Stimulated activated CD8-positive, alpha-beta memory T cell treated with anti-CD3 and anti-CD28 coated beads, Interleukin-4, amount 100 ng/mL, for 4 hours (primary cell): ENCODE data around the gene VAV2.
A peak's percentile ranks its signal among the peaks of the same experiment; 100 is the strongest.

Source experiments
- DNase-seq, 2 donors: peaks; one replicate each; pipeline ENCODE4 v3.0.0-alpha.2; 2020; ENCODE audit warnings: low read depth in 2 of 2, low spot score in 1 of 2

VAV2 gene

DNA sequence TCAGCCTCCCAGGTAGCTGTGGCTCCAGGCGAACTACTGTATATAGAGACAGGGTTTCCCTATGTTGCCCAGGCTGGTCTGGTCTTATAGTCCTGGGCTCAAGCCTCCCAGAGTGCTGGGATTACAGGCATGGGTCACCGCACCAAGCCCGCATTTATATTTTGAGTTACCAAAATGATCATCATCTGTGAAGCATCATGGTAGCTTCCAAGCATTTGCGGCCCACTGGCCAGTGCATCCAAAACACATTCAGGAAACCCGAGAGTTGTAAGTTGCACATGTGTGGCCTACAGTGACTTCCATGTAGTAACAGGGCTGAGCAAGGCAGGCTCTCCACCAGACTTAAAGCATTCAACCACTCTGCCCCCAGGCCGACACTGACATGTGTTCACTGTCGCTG lies 35.4 kb upstream of the VAV2 start:
- DNase-seq, result no peak

DNA sequence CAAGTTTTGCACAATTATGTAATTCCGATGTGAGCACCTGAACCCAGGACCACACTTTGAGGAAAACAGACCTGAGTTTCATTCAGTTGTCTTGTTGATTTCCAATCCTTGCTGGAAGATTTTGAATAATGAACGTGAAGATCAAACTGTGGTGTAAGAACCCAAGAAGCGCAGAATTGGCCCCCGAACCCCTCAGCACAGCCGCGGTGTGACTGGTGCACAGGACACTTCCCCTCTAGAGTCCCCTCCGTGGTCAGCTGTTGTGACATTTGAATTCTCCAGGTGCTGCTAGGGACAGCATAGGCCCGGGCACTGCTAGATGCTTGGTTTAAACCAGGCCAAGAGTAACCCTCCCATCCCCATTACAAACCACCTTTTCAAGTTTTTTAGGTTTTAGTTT lies 34.9 kb upstream of the VAV2 start:
- DNase-seq, result no peak

DNA sequence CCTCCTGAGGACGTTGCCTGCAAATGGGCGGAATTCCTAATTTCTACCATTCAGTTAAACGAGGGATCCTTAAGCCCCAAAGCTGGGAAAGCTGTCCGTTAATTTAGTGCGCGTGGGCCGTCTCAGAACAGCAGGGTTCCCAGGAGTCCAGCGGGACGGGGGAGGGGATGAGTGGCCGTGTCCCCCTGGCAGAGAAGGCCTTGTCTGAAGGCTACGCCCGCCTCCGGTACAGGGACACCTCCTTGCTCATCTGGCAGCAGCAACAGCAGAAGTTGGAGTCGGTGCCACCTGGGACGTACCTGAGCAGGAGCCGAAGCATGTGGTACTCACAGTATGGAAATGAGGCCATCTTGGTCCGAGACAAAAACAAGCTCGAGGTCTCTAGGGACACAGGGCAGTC lies 34.5 kb upstream of the VAV2 start:
- no peak for DNase-seq

DNA sequence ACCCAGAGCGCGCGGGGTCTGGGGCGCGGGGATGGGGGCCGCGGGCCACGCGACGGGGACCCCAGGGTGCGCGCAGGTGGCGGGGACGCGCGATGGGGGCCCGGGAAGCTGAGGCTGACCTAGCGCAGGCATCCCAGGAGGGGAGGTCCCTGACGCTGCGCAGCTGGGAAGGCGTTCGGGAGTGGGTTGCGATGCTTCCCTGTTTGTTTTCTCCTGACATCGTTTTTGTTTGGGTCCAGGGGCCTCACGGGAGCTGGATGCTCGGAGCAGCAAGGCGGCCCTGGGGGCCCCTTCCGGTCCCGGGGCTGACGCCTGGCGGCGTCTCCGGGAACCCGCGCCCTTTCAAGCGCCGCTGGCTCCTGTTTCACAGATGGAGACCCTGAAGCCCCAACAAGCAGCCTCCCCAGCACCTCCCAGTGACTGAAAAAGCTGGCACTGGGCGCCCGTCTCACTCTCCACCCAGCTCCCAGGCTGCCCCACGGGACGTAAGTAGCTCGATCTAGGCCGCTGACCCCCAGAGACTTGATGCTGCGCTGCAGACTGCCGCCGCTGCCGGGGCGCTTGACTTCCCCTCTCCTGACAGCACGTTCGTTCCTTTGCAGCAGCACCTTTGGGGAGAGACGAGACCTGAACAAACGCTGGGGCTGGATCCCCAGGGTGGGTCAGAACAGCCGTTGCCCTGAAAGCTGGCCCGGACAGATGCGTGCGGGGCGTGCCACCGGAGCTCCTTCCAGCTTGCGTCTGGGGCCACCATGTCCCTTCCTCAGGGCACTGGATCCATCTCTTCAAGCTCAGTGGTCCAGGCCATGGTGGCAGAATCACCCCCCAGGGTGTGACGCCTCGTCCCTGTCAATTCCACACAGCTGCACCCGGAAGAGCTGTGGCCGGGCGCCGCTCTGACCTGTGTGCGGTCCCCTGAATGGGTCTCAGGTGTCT lies 33.8 kb upstream of the VAV2 start:
- DNase-seq, result peak in 1 of 2 donors; percentile 9

DNA sequence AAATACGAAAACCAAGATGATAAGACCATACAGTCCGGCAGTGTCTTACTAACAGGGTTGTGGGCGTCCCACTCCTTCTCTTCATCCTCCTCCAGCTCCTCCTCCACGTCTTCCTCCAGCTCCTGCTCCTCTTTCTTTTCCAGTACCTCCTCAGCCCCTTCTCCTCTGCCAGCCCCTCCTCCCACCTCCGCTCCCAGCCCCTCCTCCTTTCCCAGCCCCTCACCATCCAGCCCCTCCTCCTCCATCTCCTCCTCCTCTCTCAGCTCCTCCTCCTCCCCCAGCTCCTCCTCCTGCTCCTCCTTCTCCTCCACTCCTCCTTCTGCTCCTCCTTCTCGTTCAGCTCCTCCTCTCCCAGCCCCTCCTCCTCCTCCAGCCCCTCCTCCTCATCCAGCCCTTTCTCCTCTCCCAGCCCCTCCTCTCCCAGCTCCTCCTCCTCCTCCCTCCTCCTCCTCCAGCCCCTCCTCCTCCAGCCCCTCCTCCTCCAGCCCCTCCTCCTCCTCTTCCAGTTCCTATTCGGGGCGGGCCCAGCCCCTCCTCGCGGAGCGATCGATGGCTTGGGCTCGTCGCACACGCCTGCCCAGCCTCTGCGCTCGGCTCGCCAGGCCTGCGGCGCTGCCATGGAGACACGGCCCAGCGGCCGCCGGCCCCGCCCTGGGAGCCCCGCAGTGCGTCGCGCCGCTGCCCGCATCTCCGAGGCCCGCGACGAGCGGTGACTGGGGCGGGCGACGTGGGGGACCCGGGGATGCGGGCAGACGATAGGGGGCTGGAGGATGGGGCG lies 32.9 kb upstream of the VAV2 start, which contains the start of gene BRD3OS:
BRD3OS (plus strand) TSS at position 654 of the 778 bp plus-strand sequence. CDS start 1,267 bp downstream, outside the sequence.
- peak; percentile 67 to 82 for DNase-seq

DNA sequence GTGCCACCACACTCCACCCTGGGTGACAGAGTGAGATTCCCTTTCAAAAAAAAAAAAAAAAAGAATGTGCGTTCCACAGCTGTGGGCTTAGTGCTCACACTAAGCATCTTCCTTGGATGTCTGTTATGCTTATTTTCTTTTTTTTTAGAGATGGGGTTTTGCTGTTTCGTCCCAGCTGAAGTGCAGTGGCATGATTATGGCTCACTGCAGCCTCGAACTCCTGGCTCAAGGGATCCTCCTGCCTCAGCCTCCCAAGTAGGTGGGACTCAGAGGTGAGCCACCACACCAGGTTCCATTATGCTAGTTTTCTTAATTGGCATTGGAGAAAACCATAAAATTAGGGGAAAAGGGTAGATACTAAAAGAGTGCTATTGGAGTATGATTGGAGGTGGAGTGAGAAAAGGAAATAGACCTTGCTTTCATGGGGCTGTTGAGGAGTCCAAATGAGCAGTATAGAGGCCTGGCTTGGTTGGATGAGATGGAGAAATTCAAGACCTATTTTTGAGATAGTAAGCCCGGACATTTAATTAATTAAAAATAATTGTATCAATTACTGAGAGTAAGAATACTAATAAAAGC lies 32.2 kb upstream of the VAV2 start:
- DNase-seq, result no peak

DNA sequence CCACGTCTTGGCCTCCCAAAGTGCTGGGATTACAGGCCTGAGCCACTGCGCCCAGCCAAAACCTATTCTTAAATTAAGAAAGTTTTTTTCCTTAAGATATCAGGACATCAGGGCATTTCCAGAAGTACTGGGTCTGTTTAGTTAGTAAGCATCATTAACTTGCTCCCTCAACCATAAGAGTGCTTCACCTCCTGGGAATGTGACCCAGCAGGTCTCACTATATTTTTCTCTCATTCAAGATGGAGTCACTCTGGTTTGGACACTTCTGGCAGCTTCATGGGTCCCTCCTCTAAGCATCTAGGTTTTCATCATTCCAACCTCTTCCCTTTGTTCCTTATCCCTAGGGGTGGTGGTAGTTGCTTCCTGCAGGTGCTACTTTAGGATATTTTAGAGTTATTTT lies 22.8 kb upstream of the VAV2 start:
- DNase-seq, result no peak

DNA sequence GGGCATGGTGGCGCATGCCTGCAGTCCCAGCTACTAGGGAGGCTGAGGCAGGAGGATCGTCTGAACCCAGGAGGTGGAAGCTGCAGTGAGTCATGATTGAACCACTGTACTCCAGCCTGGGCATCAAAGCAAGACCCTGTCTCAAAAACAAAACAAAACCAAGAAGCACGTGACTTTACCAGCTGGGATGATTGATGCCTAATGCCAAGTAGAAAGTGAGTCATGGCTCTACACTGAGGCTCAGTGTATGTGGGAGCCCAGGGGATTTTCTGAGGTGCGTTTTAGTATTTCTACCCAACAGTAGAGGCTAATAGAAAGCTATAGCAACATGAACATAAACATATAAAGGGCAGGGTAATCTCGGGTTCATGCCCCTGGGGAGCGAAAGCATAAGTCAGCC lies 19.3 kb upstream of the VAV2 start:
- DNase-seq, result no peak

DNA sequence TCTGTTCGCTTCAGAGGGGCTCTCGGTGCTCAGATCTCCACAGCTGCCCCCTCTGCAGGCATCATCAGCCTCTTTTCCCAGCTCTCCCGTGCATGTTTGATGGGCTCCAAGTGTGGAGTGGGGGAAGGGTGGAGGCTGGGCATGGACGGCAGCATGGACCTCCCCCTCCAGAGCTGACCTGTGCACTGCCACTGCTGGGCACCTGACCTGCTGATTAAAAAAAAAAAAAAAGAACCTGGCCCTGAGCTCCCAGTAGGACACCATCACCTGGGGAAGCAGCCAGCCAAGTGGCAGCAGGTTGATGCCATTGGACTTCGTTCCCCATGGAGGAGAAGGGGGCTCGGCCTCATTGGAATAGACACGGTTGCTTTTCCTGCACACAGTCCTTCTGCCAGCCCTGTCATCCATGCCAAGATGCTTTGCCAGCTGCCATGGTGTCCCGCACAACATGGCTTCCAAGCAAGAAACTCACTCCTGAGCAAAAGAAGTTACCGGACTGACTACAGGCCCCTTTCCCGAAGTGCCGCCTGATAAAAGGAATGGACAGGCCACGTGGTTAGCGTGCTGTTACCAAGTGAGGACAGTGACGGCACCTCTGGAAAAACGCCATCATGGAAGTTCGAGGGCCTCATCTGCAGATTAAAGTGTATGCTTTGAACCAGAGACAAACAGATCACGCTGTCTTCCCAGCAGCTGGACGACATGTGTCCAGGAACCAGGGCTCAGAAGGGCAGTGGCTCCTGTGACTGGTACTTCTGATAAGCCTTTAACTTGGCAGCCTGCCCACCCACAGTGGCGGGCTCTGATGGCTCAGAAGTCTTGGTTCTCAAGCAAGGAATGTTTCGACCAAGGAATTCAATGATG lies 18.4 kb upstream of the VAV2 start:
- DNase-seq, result no peak

DNA sequence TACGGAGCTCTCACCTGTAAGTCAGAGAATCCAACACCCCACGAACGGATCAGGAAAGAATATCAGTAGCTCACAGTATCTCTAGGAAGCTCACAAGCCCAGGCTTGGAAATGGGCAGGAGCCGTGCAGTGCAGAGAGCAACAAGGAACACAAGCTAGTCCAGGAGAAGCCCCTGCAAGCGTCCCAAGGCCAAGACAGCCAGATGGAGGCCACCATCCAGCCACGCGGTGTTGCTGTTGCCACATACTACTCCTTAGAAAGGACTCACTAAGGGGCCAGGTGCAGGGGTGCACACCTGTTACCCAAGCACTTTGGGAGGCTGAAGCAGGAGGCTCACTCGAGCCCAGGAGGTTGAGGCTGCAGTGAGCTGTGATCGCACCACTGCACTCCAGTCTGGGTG lies 15.4 kb upstream of the VAV2 start:
- no peak for DNase-seq

DNA sequence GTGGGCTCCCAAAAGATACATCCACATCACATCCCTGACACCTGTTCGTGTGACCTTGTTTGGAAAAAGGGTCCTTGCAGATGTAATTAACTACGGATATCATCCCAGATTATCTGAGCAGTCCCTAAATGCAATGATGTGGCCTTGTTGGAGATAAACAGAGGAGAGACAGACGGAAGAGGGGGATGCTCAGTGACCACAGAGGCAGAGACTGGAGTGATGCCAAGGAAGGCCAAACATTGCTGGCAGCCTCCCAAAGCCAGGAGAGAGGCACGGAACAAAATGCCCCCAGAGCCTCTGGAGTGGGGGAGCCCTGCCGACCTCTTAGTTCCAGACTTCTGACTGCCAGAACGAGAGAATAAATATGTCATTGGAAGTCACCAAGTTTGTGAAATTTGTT lies 15.0 kb upstream of the VAV2 start:
- no peak for DNase-seq

DNA sequence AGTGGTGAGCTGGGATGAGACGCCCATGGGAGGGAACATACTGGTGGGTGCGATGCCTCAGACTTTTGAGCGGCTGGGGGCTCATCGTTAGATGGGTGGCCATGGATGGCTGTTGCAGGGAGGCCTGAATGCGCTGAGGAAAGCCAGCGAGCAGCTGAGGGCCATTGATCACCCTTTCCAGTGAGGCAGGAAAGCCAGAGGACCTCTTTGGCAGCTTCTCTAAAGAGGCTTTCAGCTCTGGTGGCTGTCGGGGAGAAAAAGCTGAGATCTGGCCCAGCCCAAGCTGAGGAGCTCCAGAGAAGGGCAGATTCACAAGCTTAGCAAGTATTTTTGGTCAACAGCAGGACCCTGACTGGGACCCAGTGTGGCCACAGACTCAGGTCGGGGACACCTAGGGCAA lies 13.3 kb upstream of the VAV2 start:
- DNase-seq, result no peak

DNA sequence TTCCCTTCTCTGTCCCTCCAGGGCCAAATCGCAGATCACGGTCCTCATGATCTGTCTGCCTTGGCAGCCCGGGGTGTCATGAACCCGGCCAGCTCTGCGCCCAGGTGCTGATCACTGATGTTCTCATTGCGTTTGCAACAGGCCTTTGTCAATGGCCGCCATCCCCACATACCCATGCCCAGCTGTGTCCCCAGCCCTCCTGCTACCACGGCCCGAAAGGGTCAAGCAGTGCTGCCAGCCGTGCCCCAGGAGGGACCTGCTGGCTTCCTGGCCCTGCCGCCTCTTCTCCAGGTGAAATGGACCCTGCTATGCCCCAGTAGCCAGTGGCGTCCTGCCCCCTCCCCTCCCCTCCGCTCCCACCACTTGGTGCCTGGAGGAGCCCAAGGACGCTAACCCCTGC lies 12.8 kb upstream of the VAV2 start:
- DNase-seq, result no peak

DNA sequence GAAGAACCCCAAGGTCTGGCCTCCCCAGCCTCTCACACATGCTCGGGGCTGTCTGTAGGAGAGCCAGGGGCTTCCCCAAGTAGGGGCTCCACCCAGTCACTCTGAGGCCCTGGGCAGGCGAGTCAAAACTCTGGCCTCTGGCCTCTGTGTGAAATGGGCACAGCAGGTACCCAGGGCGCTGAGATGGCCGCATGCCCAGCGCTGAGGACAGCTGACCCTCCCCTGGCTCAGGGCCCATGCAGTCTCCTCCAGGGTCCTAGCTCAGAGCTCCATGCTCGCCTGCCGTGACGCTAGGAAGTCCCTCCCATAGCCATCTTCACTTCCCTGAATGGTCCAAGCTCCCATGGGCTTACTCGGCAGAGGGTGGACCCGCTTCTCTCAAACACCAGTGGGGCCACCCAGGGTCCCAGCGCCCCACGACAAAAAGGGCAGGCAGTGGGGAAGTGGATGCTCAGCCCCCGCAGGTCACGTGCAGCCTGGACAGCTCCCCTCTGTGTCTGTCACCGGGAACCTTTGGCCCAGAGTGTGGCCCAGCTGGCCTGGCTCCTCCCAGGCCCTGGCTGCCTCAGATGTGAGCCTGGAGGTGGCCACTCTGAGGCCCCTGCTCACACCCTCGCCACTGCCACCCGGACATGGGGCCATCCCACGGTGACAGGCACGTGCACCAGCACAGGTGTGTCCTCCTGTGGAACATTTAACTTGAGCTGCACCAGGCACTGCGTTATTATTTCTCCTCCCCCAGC lies 12.2 kb upstream of the VAV2 start:
- DNase-seq, result no peak

DNA sequence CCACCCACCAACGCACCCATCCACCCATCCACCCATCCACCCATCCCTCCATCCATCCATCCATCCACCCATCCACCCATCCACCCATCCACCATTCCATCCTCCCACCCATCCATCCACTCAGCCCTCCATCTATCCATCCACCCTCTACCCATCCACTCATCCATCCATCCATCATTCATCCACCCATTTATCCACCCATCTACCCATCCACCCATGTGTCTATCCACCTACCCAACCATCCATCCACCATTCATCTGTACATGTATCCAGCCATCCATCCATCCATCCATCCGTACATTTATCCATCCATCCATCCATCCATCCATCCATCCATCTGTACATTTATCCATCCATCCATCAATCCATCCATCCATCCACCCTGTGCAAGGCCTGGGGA lies 11.1 kb upstream of the VAV2 start:
- DNase-seq, result no peak

DNA sequence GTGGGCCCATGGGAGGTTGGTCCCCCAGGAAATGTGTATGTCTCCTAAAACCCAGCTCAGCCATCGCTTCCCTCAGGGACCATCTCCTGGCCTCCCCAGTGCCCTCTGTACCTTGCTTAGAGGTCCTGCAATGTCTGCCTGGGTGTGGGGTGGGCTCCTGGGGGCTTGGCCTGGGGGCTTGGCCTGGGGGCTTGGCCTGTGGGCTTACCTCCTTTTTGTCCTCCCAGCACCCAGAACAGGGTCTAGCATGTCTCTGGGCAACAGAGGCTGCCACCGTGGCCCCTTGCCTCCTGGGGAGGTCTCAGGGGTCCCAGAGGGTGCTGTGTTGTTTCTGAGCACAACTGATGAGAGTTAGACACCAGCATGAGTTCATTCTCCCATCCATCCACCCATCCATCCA lies 10.7 kb upstream of the VAV2 start:
- DNase-seq, result no peak

DNA sequence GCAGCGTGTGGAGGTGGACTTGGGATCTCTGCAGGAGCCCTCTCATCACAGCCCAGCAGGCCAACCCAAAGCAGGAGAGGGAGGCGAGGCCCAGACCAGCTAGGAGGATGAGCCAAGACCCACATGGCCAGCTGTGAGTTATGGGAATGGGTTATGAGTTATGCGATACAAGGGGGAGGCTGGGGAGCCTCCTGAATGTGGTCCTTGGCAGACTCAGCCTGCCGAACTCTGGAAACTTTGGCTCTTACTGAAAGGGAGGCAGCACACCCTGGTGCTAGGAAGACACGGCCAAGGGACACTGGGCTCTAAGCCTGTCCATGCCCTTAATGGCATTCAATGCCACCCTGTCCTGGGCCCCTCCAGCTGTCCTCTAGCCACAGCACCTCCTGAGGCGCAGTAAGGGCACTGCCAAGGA lies 7.7 kb upstream of the VAV2 start:
- DNase-seq, result no peak

DNA sequence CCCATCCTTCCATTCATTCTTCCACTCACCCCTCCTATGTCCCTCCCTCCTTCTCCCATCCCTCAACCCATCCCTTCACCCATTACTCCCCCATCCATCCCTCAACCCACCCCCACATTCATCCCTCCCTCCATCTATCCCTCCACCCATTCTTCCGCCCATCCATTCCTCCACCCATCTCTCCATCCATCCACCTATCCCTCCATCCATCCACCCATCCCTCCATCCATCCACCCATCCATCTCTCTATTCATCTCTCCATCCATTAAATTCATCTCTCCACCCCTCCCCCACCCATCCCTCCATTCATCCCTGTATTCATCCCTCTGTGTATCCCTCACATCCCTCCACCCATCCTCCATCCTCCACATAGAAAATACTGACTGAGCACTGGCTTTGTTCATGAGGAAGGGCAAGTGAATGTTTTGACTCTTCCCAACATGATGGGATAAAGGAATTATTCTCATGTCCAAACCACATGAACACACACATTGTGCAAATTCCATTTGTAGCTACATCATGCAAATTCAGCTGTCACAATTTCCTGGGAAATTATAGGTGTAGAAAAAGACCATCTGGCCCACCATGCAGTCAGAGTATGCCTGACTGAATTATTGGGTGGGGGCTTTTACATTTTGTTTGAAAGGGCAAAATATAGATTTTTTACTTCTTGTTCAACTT lies 6.9 kb upstream of the VAV2 start:
- DNase-seq, result no peak

DNA sequence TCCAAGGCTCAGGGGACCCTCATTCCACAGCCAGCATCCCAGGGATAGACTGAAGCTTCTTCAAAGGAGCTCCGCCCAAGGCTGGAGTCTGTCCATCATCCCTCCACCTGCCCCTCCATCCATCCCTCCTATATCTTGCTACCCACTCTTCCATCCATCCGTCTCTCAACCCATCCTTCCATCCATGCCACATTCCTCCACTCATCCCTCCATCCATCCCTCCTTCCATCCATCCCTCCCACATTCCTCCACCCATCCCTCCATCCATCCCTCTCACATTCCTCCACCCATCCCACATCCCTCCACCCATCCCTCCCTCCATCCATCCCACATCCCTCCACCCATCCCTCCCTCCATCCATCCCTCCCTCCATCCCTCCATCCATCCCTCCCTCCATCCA lies 5.5 kb upstream of the VAV2 start:
- DNase-seq, result no peak
